ENCODE data around the gene ODAD2.

GRCh38 chr10:27890971-27891370, 107.9 kb downstream of the ODAD2 start:
- TF ChIP-seq CTCF (IDR thresholded peaks at IDR 0.05; ENCODE audit: low read length) (no peak), EZH2phosphoT487 (IDR thresholded peaks at IDR 0.05; ENCODE audit: low read length) (no peak)
